Sigmoid colon (tissue), 4 donors: ENCODE results near the gene RDX.

Source experiments
- EP300 ChIP-seq, 4 donors: sonication (generic); formaldehyde crosslinking; IDR thresholded peaks; one replicate each; pipeline ENCODE4 v1.6.1; 2017; ENCODE audit warnings: antibody characterized with exemption in 4 of 4
- POLR2A ChIP-seq, 2 donors: fragments of 450-650 bp; IDR thresholded peaks; one replicate each; pipeline ENCODE4 v1.6.1; 2016; ENCODE audit warnings: antibody characterized with exemption in 2 of 2, mild to moderate bottlenecking in 2 of 2, moderate library complexity in 2 of 2
- POLR2AphosphoS5 ChIP-seq, 4 donors: sonication (generic); formaldehyde crosslinking; IDR thresholded peaks; one replicate each; pipeline ENCODE4 v1.6.1; 2017; ENCODE audit warnings: antibody characterized with exemption in 4 of 4
- TF ChIP-seq, protein P1 (sequence below), 4 experiments: fragments of 450-650 bp in 3 of 4; fragments of 200-600 bp in 1 of 4; IDR thresholded peaks; one replicate each; pipeline ENCODE4 v1.5.1; 2016 to 2019; ENCODE audit warnings: antibody characterized with exemption in 4 of 4, mild to moderate bottlenecking in 3 of 4, moderate library complexity in 2 of 4

DNA sequence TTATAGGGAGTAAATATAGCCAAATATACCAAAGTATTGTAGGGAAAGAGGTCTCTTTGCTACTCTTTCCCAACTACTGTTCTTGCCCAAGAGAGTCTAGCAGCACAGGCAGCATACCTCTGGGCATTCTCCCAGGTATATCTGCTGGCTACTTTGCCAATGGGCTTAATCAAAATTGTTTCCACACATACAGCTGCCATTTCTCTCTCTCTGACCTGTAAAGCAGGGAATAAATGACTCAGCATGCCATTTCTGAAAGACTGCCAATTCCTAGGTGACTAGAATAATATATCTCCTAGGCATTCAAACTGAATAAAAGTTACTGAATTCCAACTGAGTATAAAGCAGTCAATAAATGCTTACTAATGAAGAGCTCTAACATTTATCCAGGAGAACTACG lies 44.6 kb downstream of the RDX start:
- TF ChIP-seq, protein P1, sequence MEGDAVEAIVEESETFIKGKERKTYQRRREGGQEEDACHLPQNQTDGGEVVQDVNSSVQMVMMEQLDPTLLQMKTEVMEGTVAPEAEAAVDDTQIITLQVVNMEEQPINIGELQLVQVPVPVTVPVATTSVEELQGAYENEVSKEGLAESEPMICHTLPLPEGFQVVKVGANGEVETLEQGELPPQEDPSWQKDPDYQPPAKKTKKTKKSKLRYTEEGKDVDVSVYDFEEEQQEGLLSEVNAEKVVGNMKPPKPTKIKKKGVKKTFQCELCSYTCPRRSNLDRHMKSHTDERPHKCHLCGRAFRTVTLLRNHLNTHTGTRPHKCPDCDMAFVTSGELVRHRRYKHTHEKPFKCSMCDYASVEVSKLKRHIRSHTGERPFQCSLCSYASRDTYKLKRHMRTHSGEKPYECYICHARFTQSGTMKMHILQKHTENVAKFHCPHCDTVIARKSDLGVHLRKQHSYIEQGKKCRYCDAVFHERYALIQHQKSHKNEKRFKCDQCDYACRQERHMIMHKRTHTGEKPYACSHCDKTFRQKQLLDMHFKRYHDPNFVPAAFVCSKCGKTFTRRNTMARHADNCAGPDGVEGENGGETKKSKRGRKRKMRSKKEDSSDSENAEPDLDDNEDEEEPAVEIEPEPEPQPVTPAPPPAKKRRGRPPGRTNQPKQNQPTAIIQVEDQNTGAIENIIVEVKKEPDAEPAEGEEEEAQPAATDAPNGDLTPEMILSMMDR (IDR thresholded peaks at IDR 0.05): no peak
- no peak for TF ChIP-seq POLR2A (IDR thresholded peaks at IDR 0.05)
- TF ChIP-seq POLR2AphosphoS5 (IDR thresholded peaks at IDR 0.05): no peak
- TF ChIP-seq EP300 (IDR thresholded peaks at IDR 0.05): no peak
